Occipital lobe (tissue), 2 donors: ENCODE results near the gene MYO3B. TPM values are rescaled to one million over a fixed set of nuclear protein-coding genes. Genes with fewer than 3 reads are reported as not detected.
"Not testable (repeated sequence)": the region's sequence is repeated elsewhere in the genome, so short reads cannot be mapped to it uniquely, and the experiment has no call there.

Experiments
- DNase-seq: peaks from one replicate; lab custom pipeline; 2025; lab: John Stamatoyannopoulos, UW
- total RNA-seq: library from RNA; depleted of rRNA; stranded (reverse); fragments of >200 nt; gene quantifications from one replicate; pipeline ENCODE4 v1.2.3, GENCODE V29; 2014

The MYO3B gene
- total RNA-seq, 1 donor from 2014 or later, result 0.16 TPM

DNA sequence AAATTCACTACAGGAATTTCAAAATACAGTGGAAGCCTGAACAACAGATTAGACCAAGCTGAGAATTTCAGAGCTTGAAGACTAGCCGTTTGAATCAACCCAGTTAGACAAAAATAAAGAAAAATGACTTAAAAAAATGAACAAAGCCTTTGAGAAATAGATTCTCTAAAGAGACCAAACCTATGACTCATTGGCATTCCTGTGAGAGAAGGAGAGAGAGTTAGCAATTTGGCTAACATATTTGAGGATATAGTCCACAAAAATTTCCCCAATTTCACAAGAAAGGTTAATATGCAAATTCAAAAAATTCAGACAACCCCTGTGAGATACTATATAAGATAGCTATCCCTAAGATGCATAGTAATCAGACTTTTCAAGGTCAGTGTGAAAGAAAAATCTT is 78.0 kb downstream of the MYO3B start:
- DNase-seq, result no peak

DNA sequence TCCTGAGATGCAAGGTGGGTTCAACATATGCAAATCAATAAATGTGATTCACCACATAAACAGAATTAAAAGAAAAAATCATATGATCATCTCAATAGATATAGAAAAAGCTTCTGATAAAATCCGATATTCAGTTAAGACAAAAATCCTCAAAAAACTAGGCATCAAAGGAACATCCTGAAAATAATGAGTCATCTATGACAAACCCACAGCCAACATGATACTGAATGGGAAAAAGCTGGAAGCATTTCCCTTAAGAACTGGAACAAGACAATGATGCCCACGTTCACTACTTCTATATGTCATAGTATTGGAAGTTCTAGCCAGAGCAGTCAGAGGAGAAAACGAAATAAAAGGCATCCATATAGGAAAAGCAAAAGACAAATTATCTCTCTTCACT is 80.4 kb downstream of the MYO3B start:
- no peak for DNase-seq

- DNase-seq, result no peak
Measured at GRCh38 chr2:170260188-170260587, 82.2 kb downstream of the MYO3B start.

DNA sequence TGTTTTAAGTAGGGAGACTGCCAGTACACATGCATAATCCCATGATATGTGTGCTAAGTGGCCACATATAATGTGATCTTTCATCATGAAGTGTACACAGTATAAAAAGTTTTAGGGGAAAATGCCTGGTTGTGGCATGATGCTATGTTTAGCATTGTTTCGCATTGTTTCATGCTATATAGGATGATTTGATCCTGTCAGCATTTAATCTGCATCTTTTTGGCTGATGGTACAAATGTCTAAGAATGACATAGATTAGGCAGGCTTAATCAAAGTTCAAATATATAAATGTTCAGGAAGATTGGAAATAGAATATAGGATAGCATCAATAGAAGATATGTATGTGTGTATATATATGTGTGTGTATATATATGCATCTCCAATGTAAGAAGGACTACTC is 83.6 kb downstream of the MYO3B start:
- no peak for DNase-seq

GRCh38 chr2:170262343-170262742 is 84.4 kb downstream of the MYO3B start:
- DNase-seq, result no peak

- no peak for DNase-seq
Measured at GRCh38 chr2:170262806-170263205, 84.9 kb downstream of the MYO3B start.

DNA sequence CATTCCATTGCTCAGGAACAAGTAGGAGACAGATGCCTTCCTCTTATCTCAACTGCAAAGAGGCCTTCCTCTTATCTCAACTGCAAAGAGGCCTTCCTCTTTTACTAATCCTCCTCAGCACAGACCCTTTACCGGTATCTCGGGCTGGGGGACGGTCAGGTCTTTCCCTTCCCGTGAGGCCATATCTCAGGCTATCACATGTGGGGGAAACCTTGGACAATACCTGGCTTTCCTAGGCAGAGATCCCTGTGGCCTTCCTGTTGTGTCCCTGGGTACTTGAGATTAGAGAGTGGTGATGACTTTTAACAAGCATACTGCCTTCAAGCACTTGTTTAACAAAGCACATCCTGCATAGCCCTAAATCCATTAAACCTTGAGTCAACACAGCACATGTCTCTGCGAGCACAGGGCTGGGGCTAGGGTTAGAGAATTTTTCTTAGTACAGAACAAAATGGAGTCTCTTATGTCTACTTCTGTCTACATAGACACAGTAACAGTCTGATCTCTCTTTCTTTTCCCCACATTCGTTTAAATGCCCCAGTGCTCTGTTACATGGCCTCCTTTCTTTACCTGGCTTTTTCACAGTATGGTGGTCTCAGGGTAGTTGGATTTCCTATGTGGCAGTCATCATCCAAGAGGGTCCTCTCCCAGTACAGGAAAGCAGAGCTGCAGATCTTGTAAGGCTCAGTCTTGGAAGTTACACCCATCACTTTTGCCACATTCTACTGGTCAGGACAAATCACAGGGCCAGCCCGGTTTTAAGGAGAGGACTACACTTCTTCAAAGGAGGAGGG is 86.0 kb downstream of the MYO3B start:
- DNase-seq, result not testable (repeated sequence)

DNA sequence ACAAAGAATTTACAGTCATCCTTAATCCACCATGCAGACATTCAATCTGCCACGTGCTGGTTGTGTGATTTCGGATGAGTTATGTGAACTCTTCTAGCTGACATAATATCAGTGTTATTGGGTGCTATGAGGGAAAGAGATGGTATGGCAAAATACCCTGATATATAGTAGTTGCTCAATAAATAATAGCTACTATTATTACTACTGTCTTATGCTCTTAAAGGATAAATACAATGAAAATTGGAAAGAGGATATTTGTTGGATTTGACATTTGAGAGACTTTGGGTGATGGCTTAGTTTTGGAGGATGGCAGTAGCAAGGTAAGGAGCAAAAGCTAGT is 86.5 kb downstream of the MYO3B start:
- DNase-seq, result no peak

DNA sequence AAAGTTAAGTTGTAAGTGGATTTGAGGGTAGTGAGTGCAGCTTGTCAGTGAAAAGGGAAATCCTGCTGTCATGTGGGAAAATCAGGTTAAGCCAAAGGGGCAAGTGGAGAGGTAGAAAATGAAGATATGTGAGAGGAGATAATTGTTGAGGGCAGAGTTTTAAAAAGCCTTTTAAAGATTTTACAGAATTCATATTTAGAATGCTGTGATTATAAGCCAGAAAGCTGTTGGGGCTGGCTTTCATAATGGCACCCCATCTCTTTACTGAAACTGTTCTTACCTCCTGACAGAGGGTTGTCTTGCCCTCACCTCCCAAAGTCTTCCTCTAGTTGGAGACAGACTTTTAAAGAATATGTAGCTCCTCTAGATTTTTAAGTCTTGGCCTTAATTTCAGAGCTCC is 86.9 kb downstream of the MYO3B start:
- DNase-seq, result no peak

- DNase-seq, result no peak
Measured at GRCh38 chr2:170265321-170265720, 87.4 kb downstream of the MYO3B start.

GRCh38 chr2:170266358-170266757 is 88.4 kb downstream of the MYO3B start:
- no peak for DNase-seq

DNA sequence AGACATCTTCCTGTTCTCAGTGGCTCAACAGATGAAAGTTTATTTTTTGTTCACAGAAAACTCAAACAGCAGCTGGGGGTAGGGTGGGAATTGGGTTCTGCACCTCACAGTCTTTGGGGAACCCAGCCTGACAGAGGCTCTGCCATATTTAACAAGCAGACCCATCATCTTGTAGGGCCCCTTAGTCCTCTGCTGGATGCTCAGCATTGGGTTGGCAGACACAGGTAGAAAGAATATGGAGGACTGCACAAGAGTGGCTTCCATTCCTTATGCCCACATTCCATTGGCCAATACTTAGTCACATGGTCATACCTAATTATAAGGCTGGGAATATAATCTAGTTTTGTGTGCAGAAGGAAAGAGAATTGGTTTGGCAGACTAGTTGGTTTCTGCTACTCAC is 89.1 kb downstream of the MYO3B start:
- no peak for DNase-seq

DNA sequence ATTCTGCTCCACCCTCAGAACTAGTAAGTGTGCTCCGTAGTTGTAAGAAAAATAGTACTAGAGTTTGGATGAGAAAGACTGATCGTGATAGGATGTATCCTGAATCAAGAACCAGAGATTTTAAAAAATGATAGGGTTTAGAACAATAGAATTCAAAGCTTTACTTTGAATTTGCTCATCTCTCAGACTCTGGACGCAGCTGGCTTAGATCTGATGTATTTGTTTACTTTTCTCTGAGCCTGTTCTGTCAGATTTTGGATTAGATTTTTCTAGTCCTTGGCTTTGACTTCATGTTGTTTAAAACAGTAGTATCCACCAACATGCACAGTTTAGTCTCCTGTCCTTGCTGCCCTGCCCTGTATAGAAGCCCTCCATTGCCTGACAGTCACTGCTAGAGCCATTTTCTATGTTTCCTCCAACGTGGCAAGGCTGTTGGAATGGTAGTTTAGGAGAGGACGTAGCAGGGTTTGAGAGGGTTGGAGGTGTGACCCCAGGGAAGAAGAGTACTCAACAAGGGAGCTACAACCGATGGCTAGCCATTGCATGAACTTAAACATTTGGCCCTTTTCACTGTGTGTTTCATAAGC is 92.4 kb downstream of the MYO3B start:
- no peak for DNase-seq

GRCh38 chr2:170271340-170271739 is 93.4 kb downstream of the MYO3B start:
- DNase-seq, result no peak

DNA sequence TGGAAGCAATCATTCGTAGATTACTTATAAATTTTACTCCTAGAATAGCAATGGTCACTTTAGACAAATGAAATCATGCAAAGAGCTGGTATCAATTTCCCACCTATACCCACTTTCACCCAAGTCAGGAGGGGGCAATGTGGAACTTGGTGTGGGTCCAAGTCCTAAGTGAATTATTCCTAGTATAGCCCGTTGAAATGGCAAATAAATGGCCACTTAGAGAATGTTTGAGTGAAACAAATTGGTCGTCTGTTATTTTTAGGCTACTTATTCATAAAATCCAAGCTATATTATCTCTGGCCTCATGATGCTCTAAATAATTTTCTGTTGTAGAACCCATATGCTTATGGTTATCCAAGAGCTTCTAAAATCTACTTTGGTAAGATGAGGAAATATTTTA is 98.1 kb downstream of the MYO3B start:
- no peak for DNase-seq

- DNase-seq, result no peak
Measured at GRCh38 chr2:170276925-170277629, 99.1 kb downstream of the MYO3B start.

DNA sequence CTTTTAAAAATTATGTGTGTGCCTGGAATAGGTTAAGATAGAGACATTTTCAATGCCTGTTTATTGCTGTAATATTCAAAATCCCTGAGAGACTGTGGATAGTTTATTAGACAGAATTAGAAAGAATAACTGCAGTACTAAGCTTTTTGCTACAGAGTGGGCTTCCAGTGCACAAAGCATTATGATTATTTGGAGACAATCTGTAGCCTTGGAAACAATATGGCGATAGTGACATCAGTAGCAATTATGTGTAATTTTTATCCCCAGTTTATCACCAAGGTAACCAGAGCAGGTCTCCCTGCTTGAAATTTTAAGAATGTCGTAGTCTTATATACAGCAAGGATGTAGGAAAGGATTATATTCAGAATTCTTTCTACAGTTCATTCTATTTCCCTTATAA is 100.0 kb downstream of the MYO3B start:
- no peak for DNase-seq

DNA sequence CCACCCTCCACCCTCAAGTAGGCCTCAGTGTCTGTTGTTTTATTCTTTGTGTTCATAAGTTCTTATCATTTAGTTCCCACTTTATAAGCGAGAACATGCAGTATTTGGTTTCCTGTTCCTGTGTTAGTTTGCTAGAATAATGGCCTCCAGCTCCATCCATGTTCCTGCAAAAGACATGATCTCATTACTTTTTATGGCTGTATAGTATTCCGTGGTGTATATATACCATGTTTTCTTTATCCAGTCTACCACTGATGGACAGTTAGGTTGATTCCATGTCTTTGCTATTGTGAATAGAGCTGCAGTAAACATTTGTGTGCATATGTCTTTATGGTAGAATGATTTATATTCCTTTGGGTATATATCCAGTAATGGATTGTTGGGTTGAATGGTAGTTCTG is 101.7 kb downstream of the MYO3B start:
- not testable (repeated sequence) for DNase-seq

DNA sequence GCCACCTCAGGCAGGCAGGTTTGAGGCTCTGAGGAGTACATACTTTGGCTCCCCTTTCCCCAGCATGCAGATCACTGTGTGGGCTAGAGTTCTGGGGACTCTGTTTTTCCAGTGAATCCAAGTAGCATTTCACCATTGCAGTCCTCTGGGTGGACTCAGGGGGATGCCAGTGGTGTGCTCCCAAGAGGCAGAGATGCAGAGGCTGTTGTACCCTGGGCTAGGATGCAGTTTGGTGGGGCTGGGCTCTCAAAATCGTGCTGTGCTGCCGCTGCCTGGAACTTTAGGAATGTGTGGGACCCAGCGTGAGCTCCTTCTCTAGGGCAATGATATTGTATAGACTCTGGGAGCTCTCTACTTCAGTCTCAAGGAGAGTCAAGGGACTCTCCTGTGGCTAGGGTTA is 104.9 kb downstream of the MYO3B start:
- DNase-seq, result no peak

- DNase-seq, result no peak
Measured at GRCh38 chr2:170284205-170284604, 106.3 kb downstream of the MYO3B start.

DNA sequence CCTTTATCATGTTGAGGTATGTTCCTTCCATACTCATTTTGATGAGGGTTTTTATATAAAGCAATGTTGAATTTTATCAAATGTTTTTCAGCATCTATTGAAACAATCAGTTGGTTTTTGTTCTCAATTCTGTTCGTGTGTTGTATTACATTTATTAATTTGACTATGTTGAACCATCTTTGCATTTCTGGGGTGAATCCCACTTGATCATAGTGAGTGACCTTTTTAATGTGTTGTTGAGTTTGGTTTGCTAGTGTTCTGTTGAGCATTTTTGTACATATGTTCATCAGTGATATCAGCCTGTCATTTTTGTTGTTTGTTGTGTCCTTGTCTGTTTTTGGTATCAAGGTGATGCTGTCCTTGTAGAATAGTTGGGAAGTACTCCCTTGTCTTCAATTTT is 110.9 kb downstream of the MYO3B start:
- no peak for DNase-seq

DNA sequence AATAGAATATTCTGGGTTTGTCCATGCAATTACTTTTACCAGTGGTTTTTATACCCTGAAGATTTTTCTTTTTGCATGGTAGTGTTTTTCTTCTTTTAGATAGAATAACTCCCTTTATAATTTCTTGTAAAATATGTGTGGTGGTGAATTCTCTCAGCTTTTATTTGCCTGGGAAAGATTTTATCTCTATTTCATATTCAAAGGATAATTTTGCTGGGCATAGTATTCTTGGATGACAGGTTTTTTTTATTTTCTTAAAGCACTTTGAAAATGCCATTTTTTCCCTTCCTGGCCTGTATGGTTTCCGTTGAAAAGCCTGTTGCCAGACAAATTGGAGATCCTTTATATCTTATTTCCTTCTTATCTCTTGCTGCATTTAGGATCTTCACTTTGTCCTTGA is 113.5 kb downstream of the MYO3B start:
- no peak for DNase-seq

GRCh38 chr2:170292415-170292814 is 114.5 kb downstream of the MYO3B start:
- no peak for DNase-seq
